A549 treated with CpdA at 1 μM for 4 hours (cell line): Measurements from ENCODE around the gene RPL4. TPM values are rescaled to one million over a fixed set of nuclear protein-coding genes. Genes with fewer than 3 reads are reported as not detected.

Source experiments
- total RNA-seq: library from RNA; stranded (reverse); fragments of 200-300 nt; extraction: Qiagen RNA extraction; gene quantifications from 5 replicates; pipeline ENCODE4 v1.2.3, GENCODE V29; 2022; ENCODE audit warnings: low read depth

RPL4 gene
- total RNA-seq, result 5,132 to 6,005 TPM (median 5,362 TPM) in 5 replicates

GRCh38 chr15:66504563-66505429 lies at the start of gene RPL4, which contains the start of gene ZWILCH:
RPL4 (minus strand) TSS chr15:66504855; CDS start chr15:66504790, 65 bp downstream.
ZWILCH (plus strand) TSS chr15:66505326; CDS start chr15:66505339, 13 bp downstream.

GRCh38 chr15:66497502-66498455 lies 6.9 kb downstream of the RPL4 start, which contains the start of gene SNAPC5:
SNAPC5 (minus strand) TSS chr15:66497762; CDS start chr15:66497731, 31 bp downstream.

Other genes starting within 250 kb of the RPL4 start
- 29.2 to 40.3 TPM (median 34.5 TPM) in 5 replicates for gene DIS3L, start 211.3 kb downstream of the RPL4 start, total RNA-seq
- gene TIPIN, start 148.2 kb downstream of the RPL4 start, total RNA-seq, result 23.3 to 29.7 TPM (median 26.1 TPM) in 5 replicates
- 73.0 to 113 TPM (median 94.5 TPM) in 5 replicates for gene MAP2K1, start 117.9 kb downstream of the RPL4 start, total RNA-seq
- 45.3 to 67.0 TPM (median 51.6 TPM) in 5 replicates for gene SNAPC5, start 7.1 kb downstream of the RPL4 start, total RNA-seq
- gene ZWILCH, start 471 bp upstream of the RPL4 start, total RNA-seq, result 37.8 to 41.9 TPM (median 40.1 TPM) in 5 replicates
- gene LCTL, start 61.1 kb upstream of the RPL4 start, total RNA-seq, result 0.03 to 0.14 TPM (median 0.08 TPM) in 3 of 5 replicates, not detected in the others
- gene SMAD6, start 197.4 kb upstream of the RPL4 start, total RNA-seq, result 19.3 to 27.2 TPM (median 25.3 TPM) in 5 replicates